Measurements from ENCODE around the gene SULT1C2.
"Not testable (repeated sequence)": the region's sequence is repeated elsewhere in the genome, so short reads cannot be mapped to it uniquely, and the experiment has no call there.

Gene SULT1C2

DNA sequence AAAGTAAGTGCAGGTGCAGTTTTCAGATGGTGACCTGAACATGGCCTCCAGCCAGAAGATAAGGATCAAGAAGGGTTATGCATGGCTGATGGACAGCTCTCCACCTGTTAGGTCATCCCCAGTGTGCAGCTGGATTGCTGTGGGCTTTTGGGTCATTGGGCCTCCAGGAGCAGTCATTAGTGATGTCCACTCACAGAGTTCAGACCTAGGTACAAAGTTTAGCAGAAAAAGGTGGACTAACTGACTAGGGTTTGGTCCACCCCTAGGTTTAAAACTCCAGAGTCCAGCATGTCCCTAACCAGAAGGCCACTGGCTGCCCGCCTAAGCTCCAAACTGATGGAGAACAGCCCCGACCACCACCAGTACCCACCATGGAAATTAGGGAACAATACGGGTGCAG, 18.3 kb upstream of the SULT1C2 start:
- no peak overlapping the region for H3K4me3 ChIP-seq (ENCODE audit: low read depth, low read length)
- TF ChIP-seq, protein P1, sequence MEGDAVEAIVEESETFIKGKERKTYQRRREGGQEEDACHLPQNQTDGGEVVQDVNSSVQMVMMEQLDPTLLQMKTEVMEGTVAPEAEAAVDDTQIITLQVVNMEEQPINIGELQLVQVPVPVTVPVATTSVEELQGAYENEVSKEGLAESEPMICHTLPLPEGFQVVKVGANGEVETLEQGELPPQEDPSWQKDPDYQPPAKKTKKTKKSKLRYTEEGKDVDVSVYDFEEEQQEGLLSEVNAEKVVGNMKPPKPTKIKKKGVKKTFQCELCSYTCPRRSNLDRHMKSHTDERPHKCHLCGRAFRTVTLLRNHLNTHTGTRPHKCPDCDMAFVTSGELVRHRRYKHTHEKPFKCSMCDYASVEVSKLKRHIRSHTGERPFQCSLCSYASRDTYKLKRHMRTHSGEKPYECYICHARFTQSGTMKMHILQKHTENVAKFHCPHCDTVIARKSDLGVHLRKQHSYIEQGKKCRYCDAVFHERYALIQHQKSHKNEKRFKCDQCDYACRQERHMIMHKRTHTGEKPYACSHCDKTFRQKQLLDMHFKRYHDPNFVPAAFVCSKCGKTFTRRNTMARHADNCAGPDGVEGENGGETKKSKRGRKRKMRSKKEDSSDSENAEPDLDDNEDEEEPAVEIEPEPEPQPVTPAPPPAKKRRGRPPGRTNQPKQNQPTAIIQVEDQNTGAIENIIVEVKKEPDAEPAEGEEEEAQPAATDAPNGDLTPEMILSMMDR (IDR thresholded peaks at IDR 0.05; ENCODE audit: borderline replicate concordance, insufficient read depth, low read depth, low read length) = no peak

DNA sequence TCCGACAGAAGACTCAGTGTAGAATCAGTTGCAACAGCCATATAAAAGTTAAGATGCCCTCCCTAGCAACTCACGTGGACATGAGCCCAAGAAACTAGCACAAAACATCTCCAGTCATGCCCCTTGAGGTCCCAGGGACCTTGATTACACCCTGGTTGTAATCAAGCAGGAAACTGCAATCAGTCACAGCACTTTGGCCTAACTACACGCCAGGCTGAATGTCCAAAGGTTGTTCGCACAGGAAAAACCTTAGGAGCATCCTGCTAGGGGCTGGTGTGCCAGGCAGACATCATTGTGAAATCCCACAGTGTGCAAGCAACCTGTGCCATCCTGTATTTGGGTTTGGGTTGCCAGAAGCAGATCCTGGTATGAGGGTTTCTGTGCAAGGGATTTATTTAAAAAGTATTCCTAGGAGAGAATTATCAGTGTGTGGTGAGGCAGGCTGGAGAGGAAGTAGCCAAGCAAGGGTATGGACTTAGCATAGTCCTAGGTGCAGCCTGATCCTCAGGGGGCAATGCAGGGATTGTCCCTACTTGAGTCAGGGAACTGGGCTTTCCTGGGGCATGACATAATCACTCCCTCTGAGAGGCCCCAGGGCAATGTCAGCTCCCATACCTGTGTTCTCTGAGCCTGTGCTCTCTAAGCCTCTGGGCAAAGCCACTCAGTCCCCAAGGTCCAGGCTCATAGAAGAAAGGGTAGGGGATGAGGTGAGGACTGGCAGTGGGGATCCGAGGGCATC, 17.8 kb upstream of the SULT1C2 start:
- TF ChIP-seq, protein P1 (IDR thresholded peaks at IDR 0.05; ENCODE audit: borderline replicate concordance, insufficient read depth, low read depth, low read length) = no peak
- H3K4me3 ChIP-seq (ENCODE audit: low read depth, low read length) = no peak overlapping the region

DNA sequence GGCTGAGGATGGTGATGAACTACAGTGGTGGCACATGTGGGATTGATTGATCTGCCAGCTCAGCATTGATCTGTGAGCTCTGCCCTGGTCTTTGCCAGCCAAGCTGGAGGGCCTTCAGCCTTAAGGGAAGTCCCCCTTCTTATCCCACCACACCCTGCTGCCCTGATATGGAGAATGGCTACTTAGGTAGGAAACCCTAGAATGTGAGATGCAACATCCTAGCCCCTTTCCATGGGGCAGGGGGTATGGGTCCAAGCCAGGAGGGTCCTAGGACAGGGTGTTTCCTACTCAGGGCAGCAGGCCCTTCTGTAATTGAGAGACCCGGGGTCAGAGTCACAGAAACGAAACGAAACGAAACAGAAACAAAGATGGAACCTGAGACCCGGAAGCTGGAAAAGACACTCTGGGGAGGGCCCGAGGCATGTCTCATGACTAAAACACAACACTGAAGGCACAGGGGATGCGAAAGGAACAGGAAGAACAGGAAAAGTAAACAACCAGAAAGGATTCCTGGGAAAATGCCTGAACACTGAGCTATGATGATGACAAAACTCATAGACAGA, 16.9 kb upstream of the SULT1C2 start:
- TF ChIP-seq, protein P1 (IDR thresholded peaks at IDR 0.05; ENCODE audit: borderline replicate concordance, insufficient read depth, low read depth, low read length) = no peak
- no peak overlapping the region for H3K4me3 ChIP-seq (ENCODE audit: low read depth, low read length)

DNA sequence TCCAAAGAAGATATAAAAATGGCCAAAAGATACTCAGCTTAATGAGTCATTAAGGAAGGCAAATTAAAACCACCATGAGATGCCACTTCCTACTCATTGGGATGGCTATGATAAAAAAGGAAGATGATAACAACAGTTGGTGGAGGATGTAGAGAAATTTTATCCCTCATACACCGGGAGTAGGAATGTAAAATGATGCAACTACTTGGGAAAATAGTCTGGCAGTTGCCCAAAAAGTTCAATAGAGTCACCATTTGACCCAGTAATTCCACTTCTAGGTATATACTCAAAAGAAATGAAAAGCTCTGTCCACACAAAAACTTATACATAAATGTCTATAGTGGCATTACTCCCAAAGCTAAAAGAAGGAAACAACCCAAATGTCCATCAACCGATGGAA, 10.1 kb upstream of the SULT1C2 start:
- H3K4me3 ChIP-seq (ENCODE audit: low read depth, low read length) = no peak overlapping the region

DNA sequence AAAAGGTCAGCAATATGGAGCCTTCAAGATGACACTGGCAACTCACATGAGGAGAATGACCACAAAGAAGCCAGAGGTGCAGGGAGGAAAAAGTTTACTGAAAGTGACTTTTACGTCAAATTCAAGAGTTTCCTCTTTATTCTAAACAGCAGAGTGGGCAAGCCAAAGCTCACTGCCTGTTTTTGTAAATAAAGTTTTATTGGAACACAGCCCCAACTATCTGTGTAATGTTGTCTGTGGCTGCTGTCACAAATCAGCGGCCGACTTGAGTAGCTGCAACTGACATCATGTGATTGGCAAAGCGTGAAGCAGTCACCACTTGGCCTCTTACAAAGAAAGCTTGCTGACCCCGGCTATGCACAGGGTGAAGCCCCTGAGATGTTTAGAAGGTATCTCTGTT, 9.2 kb upstream of the SULT1C2 start:
- no peak overlapping the region for H3K4me3 ChIP-seq (ENCODE audit: low read depth, low read length)
- TF ChIP-seq, protein P1 (IDR thresholded peaks at IDR 0.05; ENCODE audit: borderline replicate concordance, insufficient read depth, low read depth, low read length) = no peak

More for the DNA sequence above, 10.1 kb upstream of the SULT1C2 start:
- TF ChIP-seq, protein P1 (IDR thresholded peaks at IDR 0.05; ENCODE audit: borderline replicate concordance, insufficient read depth, low read depth, low read length) = no peak

DNA sequence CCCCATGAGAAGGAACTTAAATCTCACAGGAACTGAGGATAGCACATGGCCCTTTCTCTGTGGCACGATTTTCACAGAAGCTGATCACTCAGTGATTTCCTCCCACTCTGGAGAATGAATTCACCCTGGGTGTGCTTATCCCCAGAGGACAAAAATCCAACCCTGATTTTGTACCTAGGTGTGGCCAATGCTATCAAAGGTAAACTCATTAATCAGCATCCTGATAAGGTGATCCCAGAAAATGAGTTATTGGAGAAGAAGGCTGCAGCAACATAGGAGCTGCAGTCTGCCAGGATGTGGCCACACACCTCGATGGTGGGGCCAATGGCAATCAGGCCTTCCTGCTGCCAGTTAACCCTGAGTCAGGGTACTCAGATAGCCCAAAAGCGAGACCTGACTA, 8.2 kb upstream of the SULT1C2 start:
- TF ChIP-seq, protein P1 (IDR thresholded peaks at IDR 0.05; ENCODE audit: borderline replicate concordance, insufficient read depth, low read depth, low read length) = no peak
- no peak overlapping the region for H3K4me3 ChIP-seq (ENCODE audit: low read depth, low read length)

DNA sequence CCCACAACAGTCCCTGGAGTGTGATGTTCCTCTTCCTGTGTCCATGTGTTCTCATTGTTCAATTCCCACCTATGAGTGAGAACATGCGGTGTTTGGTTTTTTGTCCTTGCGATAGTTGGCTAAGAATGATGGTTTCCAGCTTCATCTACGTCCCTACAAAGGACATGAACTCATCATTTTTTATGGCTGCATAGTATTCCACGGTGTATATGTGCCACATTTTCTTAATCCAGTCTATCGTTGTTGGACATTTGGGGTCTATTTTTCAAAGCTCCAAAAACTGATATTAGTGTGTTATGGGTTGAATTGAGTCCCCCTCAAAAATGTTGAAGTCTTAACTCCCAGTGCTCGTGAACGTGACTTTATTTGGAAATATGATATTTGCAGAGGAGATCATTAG, 4.1 kb upstream of the SULT1C2 start:
- not testable (repeated sequence) for H3K4me3 ChIP-seq (ENCODE audit: low read depth, low read length)

Data from GM12875 (cell line).